ENCODE results near the gene ITGA3.

DNA sequence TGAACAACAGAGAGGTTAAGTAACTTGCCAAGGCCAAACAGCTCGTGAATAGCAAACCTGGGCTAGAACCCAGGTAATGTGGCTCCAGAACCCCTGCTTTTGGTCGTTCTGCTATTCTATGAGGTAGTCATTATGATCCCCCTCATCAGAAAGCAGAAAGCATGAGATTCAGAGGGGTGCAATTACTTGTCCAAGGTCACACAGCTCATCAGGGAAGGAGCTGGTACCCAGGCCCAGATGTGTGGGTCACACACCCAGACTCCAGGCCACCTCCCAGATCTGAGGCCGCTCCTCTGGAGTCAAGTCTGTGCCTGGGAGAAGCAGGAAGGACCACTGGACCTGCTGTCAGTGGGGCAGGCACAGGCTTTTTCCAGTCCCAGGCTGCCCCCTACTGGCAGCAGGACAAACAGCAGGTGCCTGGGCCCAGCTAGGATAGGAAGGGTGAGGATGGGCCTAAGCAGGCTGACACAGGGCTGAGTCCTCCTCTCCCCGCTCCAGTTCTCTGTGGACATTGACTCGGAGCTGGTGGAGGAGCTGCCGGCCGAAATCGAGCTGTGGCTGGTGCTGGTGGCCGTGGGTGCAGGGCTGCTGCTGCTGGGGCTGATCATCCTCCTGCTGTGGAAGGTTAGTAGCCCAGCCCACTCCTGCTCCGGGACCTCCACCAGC is 31.5 kb downstream of the ITGA3 start:
- TF ChIP-seq GABPA (IDR thresholded peaks at IDR 0.05; ENCODE audit: low read depth) (no peak), CTCF (IDR thresholded peaks at IDR 0.05) (peak; percentile 99), MAX (IDR thresholded peaks at IDR 0.05; ENCODE audit: low read depth) (no peak), EZH2phosphoT487 (IDR thresholded peaks at IDR 0.05; ENCODE audit: borderline replicate concordance, low read depth) (no peak), ZBTB33 (IDR thresholded peaks at IDR 0.05; ENCODE audit: borderline replicate concordance, low read depth) (no peak), NFIC (IDR thresholded peaks at IDR 0.05; ENCODE audit: borderline replicate concordance) (no peak), TAF1 (IDR thresholded peaks at IDR 0.05; ENCODE audit: borderline replicate concordance, low read depth, low read length) (no peak), RXRA (IDR thresholded peaks at IDR 0.05; ENCODE audit: borderline replicate concordance, low read depth) (no peak), EP300 (IDR thresholded peaks at IDR 0.05; ENCODE audit: borderline replicate concordance in 1 of 2, low read depth in 1 of 2, low read length in 1 of 2) (no peak), JUND (IDR thresholded peaks at IDR 0.05) (no peak), FOXJ3 (CRISPR knock-in tag; IDR thresholded peaks at IDR 0.05) (no peak), TCF12 (IDR thresholded peaks at IDR 0.05) (no peak), RAD21 (IDR thresholded peaks at IDR 0.05; ENCODE audit: low read length) (peak; percentile 98)
- TF ChIP-seq, protein P1, sequence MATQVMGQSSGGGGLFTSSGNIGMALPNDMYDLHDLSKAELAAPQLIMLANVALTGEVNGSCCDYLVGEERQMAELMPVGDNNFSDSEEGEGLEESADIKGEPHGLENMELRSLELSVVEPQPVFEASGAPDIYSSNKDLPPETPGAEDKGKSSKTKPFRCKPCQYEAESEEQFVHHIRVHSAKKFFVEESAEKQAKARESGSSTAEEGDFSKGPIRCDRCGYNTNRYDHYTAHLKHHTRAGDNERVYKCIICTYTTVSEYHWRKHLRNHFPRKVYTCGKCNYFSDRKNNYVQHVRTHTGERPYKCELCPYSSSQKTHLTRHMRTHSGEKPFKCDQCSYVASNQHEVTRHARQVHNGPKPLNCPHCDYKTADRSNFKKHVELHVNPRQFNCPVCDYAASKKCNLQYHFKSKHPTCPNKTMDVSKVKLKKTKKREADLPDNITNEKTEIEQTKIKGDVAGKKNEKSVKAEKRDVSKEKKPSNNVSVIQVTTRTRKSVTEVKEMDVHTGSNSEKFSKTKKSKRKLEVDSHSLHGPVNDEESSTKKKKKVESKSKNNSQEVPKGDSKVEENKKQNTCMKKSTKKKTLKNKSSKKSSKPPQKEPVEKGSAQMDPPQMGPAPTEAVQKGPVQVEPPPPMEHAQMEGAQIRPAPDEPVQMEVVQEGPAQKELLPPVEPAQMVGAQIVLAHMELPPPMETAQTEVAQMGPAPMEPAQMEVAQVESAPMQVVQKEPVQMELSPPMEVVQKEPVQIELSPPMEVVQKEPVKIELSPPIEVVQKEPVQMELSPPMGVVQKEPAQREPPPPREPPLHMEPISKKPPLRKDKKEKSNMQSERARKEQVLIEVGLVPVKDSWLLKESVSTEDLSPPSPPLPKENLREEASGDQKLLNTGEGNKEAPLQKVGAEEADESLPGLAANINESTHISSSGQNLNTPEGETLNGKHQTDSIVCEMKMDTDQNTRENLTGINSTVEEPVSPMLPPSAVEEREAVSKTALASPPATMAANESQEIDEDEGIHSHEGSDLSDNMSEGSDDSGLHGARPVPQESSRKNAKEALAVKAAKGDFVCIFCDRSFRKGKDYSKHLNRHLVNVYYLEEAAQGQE (IDR thresholded peaks at IDR 0.05; ENCODE audit: low read depth, low read length): no peak
